PC-9 (cell line): Measurements from ENCODE around the gene BPTF. TPM values are rescaled to one million over a fixed set of nuclear protein-coding genes. Genes with fewer than 3 reads are reported as not detected.

Source experiments
- BruUV-seq: library from RNA; stranded (reverse); fragments of 400-500 nt; replicated peaks from 2 replicates; lab custom pipeline; 2021; lab: Mats Ljungman, UMichigan
- CTCF ChIA-PET: fragments of 300-600 bp; sonication (Branson Sonifier 250); formaldehyde crosslinking; loops from one replicate; lab custom pipeline; 2022; ENCODE audit warnings: antibody characterized with exemption; lab: Charles Lee
- POLR2A ChIA-PET: fragments of 300-600 bp; sonication (Branson Sonifier 250); formaldehyde crosslinking; loops from one replicate; lab custom pipeline; 2022; ENCODE audit warnings: antibody characterized with exemption; ENCODE audit not compliant: unreplicated experiment; lab: Charles Lee
- DNase-seq, 2 experiments: peaks; one replicate each; pipeline versions ENCODE4 v3.0.0 to v3.0.0-alpha.2; 2015 to 2022; ENCODE audit warnings: mixed read lengths in 1 of 2
- H2AFZ ChIP-seq: fragments of 200-600 bp; sonication (generic); 2 replicates; pipeline ENCODE4 v1.8.1; 2017; ENCODE audit warnings: antibody characterized with exemption
- H3F3A ChIP-seq: fragments of 200-600 bp; sonication (generic); 2 replicates; pipeline ENCODE4 v1.8.1; 2017; ENCODE audit warnings: antibody characterized with exemption, mild to moderate bottlenecking, low read depth; ENCODE audit not compliant: insufficient read depth
- H3K27ac ChIP-seq: fragments of 200-600 bp; sonication (generic); 2 replicates; pipeline ENCODE4 v1.6.1; 2016; ENCODE audit warnings: mixed run types
- H3K27me3 ChIP-seq: fragments of 200-600 bp; sonication (generic); 2 replicates; pipeline ENCODE4 v1.6.1; 2016; ENCODE audit warnings: low read depth, mixed run types; ENCODE audit not compliant: insufficient read depth
- H3K36me3 ChIP-seq: fragments of 200-600 bp; sonication (generic); 2 replicates; pipeline ENCODE4 v1.6.1; 2016; ENCODE audit warnings: low read depth, mixed run types
- H3K4me1 ChIP-seq: fragments of 200-600 bp; sonication (generic); replicated peaks from 2 replicates; pipeline ENCODE4 v1.6.1; 2016; ENCODE audit warnings: mixed run types; ENCODE audit not compliant: insufficient read depth
- H3K4me2 ChIP-seq: fragments of 200-600 bp; sonication (generic); 2 replicates; pipeline ENCODE4 v1.6.1; 2017; ENCODE audit warnings: mixed run types
- H3K4me3 ChIP-seq: fragments of 200-600 bp; sonication (generic); 2 replicates; pipeline ENCODE4 v1.6.1; 2016; ENCODE audit warnings: mixed run types
- H3K79me2 ChIP-seq: fragments of 200-600 bp; sonication (generic); 2 replicates; pipeline ENCODE4 v1.6.1; 2017; ENCODE audit warnings: low read depth, mixed run types
- H3K9me2 ChIP-seq: fragments of 200-600 bp; sonication (generic); 2 replicates; pipeline ENCODE4 v1.8.1; 2017; ENCODE audit warnings: mild to moderate bottlenecking; ENCODE audit not compliant: insufficient read depth
- H3K9me3 ChIP-seq: fragments of 200-600 bp; sonication (generic); 2 replicates; pipeline ENCODE4 v1.8.1; 2016; ENCODE audit warnings: low read depth; ENCODE audit not compliant: insufficient read depth
- H4K20me1 ChIP-seq: fragments of 200-600 bp; sonication (generic); 2 replicates; pipeline ENCODE4 v1.8.1; 2017; ENCODE audit not compliant: insufficient read depth
- EZH2 ChIP-seq: fragments of 200-600 bp; sonication (generic); IDR thresholded peaks from 2 replicates; pipeline ENCODE4 v1.8.0; 2017; ENCODE audit warnings: antibody characterized with exemption, low read depth
- intact Hi-C: fragments of 100-400 bp; cut with micrococcal nuclease; formaldehyde crosslinking; loops from one replicate; pipeline ENCODE4 v1.10.0; 2022; ENCODE audit not compliant: unreplicated experiment
- total RNA-seq: library from RNA; stranded (reverse); gene quantifications from 2 replicates; pipeline ENCODE4 v1.2.3, GENCODE V29; 2021
- TF ChIP-seq, protein P1 (sequence below): fragments of 200-600 bp; sonication (generic); conservative IDR thresholded peaks from 2 replicates; pipeline ENCODE4 v1.6.1; 2017; ENCODE audit warnings: mixed run types, antibody characterized with exemption, mild to moderate bottlenecking, moderate library complexity

BPTF gene
- total RNA-seq, 1 experiment from 2014 or later, result 95.6 TPM

DNA sequence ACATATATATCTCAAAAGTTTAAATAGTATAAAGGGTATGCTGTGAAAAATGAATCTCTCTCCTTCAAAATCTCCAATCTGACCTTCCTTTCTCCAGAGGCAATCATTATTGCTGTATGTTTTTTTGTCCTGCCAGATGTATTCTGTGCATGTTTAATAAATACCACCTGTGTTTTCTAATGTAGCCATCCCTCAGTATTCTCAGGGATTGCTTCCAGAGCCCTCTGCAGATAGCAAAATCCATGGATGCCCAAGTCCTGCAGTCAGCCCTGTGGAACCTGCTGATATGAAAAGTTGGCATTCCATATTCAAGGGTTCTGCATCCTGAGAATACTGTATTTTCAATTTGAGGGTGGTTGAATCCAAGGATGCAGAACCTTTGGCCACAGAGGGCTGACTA, 42.9 kb downstream of the BPTF start:
- no TSS peak for BruUV-seq
- no peak for TF ChIP-seq EZH2
- TF ChIP-seq, protein P1, sequence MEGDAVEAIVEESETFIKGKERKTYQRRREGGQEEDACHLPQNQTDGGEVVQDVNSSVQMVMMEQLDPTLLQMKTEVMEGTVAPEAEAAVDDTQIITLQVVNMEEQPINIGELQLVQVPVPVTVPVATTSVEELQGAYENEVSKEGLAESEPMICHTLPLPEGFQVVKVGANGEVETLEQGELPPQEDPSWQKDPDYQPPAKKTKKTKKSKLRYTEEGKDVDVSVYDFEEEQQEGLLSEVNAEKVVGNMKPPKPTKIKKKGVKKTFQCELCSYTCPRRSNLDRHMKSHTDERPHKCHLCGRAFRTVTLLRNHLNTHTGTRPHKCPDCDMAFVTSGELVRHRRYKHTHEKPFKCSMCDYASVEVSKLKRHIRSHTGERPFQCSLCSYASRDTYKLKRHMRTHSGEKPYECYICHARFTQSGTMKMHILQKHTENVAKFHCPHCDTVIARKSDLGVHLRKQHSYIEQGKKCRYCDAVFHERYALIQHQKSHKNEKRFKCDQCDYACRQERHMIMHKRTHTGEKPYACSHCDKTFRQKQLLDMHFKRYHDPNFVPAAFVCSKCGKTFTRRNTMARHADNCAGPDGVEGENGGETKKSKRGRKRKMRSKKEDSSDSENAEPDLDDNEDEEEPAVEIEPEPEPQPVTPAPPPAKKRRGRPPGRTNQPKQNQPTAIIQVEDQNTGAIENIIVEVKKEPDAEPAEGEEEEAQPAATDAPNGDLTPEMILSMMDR, result no peak
- no peak for DNase-seq
- Histone ChIP-seq H3K4me3 (no peak overlapping the region), H3K79me2 (peaks cover 50% of the 10 kb centered on the region), H3F3A (0 out of 2 replicates have a peak, but pooled peaks cover 4% of the 10 kb centered on the region), H2AFZ (no peak overlapping the region), H3K4me2 (no peak overlapping the region), H4K20me1 (peaks cover 31% of the 10 kb centered on the region), H3K9me2 (0 out of 2 replicates have a peak, but pooled peaks cover 3% of the 10 kb centered on the region), H3K9me3 (no peaks in the 10 kb centered on the region), H3K27ac (no peak overlapping the region), H3K27me3 (no peaks in the 10 kb centered on the region), H3K36me3 (0 out of 2 replicates have a peak, but pooled peaks cover 8% of the 10 kb centered on the region), H3K4me1 (no peaks in the 10 kb centered on the region)
- CTCF ChIA-PET, result interaction anchor here (0.5 kb wide), 1 partner anchor 75 kb away, joined by 3 read pairs; no protein-coding TSS in a partner anchor
- POLR2A ChIA-PET, result no interaction called here
- intact Hi-C loops, result no loop called here

DNA sequence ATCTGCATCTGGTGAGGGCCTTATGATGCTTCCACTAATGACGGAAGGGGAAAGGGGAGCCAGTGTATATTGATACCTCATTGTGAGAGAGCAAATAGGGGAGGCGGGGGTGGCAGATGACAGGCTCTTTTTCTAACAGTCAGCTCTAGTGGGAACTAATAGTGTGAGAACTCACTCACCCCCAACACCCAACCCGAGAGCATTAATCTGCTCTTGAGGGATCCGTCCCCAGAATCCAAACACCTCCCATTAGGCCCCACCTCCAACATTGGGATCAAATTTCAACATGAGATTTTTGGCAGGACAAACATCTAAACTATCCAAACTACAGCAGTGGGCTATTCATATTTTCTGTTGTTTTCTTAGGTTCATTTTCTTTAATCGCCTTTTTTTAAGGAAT, 54.4 kb downstream of the BPTF start:
- TF ChIP-seq EZH2, result no peak
- TF ChIP-seq, protein P1, result no peak
- Histone ChIP-seq H3K9me2 (no peaks in the 10 kb centered on the region), H3K36me3 (peaks cover 8% of the 10 kb centered on the region; the same call in 1 of the 2 replicates), H3K27ac (no peak overlapping the region), H3K79me2 (peaks cover 5% of the 10 kb centered on the region; the same call in 1 of the 2 replicates), H3K4me2 (no peak overlapping the region), H4K20me1 (peaks cover 7% of the 10 kb centered on the region; the same call in 1 of the 2 replicates), H3K4me1 (no peaks in the 10 kb centered on the region), H3F3A (peaks cover 7% of the 10 kb centered on the region), H3K4me3 (no peak overlapping the region), H3K27me3 (no peaks in the 10 kb centered on the region), H3K9me3 (no peaks in the 10 kb centered on the region), H2AFZ (no peak overlapping the region)
- DNase-seq, result no peak
- ChIA-PET CTCF (no interaction called here), POLR2A (interaction anchor here (0.7 kb wide), 1 partner anchor 36 kb away, joined by 22 read pairs; no protein-coding TSS in a partner anchor)
- intact Hi-C loops, result no loop called here
- BruUV-seq, result no TSS peak

DNA sequence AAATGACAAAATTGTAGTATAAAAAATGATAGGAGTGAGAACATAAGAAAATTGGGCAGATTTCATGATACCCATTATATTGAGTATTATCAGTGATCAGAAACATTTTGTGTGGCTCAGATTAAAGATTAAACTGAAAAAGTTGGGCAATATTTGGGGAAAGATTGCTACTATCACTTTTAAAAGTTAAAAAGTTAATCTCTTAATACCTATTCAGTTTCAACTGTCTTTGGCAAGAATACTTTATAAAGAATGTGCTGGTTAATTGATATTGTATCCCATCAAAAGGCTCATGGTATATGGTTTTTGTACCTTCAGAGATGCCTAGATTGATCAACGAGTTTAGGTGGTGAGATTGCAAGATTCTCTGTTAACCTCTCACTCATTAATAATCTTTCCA, 55.8 kb downstream of the BPTF start:
- Histone ChIP-seq H3K9me2 (no peaks in the 10 kb centered on the region), H3K36me3 (0 out of 2 replicates have a peak, but pooled peaks cover under 1% of the 10 kb centered on the region), H3K27ac (no peak overlapping the region), H3K79me2 (no peaks in the 10 kb centered on the region), H4K20me1 (peaks cover 7% of the 10 kb centered on the region; the same call in 1 of the 2 replicates), H3K9me3 (no peaks in the 10 kb centered on the region), H3K4me1 (no peaks in the 10 kb centered on the region), H3F3A (peaks cover 5% of the 10 kb centered on the region), H2AFZ (no peak overlapping the region), H3K4me3 (no peak overlapping the region), H3K4me2 (no peak overlapping the region), H3K27me3 (no peaks in the 10 kb centered on the region)
- intact Hi-C loops, result no loop called here
- CTCF ChIA-PET, result no interaction called here
- no peak for DNase-seq
- POLR2A ChIA-PET, result no interaction called here
- TF ChIP-seq, protein P1, result no peak
- no peak for TF ChIP-seq EZH2
- no TSS peak for BruUV-seq
